Naive thymus-derived CD4-positive, alpha-beta T cell (primary cell): ENCODE data around the gene TNRC6B. TPM values are rescaled to one million over a fixed set of nuclear protein-coding genes. Genes with fewer than 3 reads are reported as not detected.

Source experiments
- ATAC-seq: fragments of 150-1000 bp; cut with Tn5 transposase; 2 replicates; pipeline ENCODE4 v1.10.0; 2021; ENCODE audit warnings: mild to moderate bottlenecking, moderate library complexity
- CTCF ChIA-PET: fragments of 350-600 bp; sonication (Branson Sonifier 250); formaldehyde crosslinking; loops from one replicate; lab custom pipeline; 2021; ENCODE audit warnings: antibody characterized with exemption; lab: Charles Lee
- POLR2A ChIA-PET: fragments of 350-600 bp; sonication (Branson Sonifier 250); formaldehyde crosslinking; loops from one replicate; lab custom pipeline; 2021; ENCODE audit warnings: antibody characterized with exemption, inconsistent platforms; lab: Charles Lee
- DNase-seq, 9 donors: peaks; one replicate each; pipeline versions ENCODE4 v3.0.0 to v3.0.0-alpha.2; 2020 to 2022; ENCODE audit warnings: mixed read lengths in 1 of 9
- H3K27ac ChIP-seq: one replicate; pipeline ENCODE4 v1.7.0; 2013; ENCODE audit warnings: mild to moderate bottlenecking, low read depth, low read length, moderate library complexity
- H3K27me3 ChIP-seq, 2 donors: one replicate each; pipeline ENCODE4 v1.7.0; 2013; ENCODE audit warnings: low read length in 2 of 2, mild to moderate bottlenecking in 2 of 2, moderate library complexity in 2 of 2; ENCODE audit not compliant: control insufficient read depth in 2 of 2, insufficient read depth in 2 of 2
- H3K36me3 ChIP-seq, 3 experiments: 1 replicate in 2 of 3; 2 replicates in 1 of 3; pipeline ENCODE4 v1.7.0; 2013; ENCODE audit warnings: low read length in 3 of 3, mild to moderate bottlenecking in 3 of 3, moderate library complexity in 1 of 3; ENCODE audit not compliant: insufficient read depth in 3 of 3, control insufficient read depth in 2 of 3
- H3K4me1 ChIP-seq, 2 donors: one replicate each; pipeline ENCODE4 v1.7.0; 2013; ENCODE audit warnings: low read length in 2 of 2, mild to moderate bottlenecking in 2 of 2, moderate library complexity in 1 of 2; ENCODE audit not compliant: control insufficient read depth in 2 of 2, insufficient read depth in 2 of 2
- H3K4me3 ChIP-seq: 2 replicates; pipeline ENCODE4 v1.7.0; 2013; ENCODE audit warnings: mild to moderate bottlenecking, low read length
- H3K9me3 ChIP-seq, 3 experiments: 1 replicate in 2 of 3; 2 replicates in 1 of 3; pipeline ENCODE4 v1.7.0; 2013; ENCODE audit warnings: low read length in 3 of 3; ENCODE audit not compliant: control insufficient read depth in 2 of 3
- H3K27ac Mint-ChIP-seq, 9 donors: one replicate each; pipeline ENCODE4 v1.8.0; 2020 to 2022; ENCODE audit warnings: mixed read lengths in 9 of 9, mild to moderate bottlenecking in 8 of 9, moderate library complexity in 5 of 9, inconsistent platforms in 2 of 9
- H3K27me3 Mint-ChIP-seq, 5 donors: one replicate each; pipeline ENCODE4 v1.8.0; 2021 to 2022; ENCODE audit warnings: mixed read lengths in 5 of 5, mild to moderate bottlenecking in 1 of 5
- H3K36me3 Mint-ChIP-seq, 5 donors: one replicate each; pipeline ENCODE4 v1.8.0; 2020 to 2022; ENCODE audit warnings: mixed read lengths in 5 of 5, mild to moderate bottlenecking in 3 of 5, inconsistent platforms in 1 of 5
- H3K4me1 Mint-ChIP-seq, 7 donors: one replicate each; pipeline ENCODE4 v1.8.0; 2020 to 2022; ENCODE audit warnings: mixed read lengths in 7 of 7, mild to moderate bottlenecking in 3 of 7, inconsistent platforms in 1 of 7
- H3K4me3 Mint-ChIP-seq, 10 donors: one replicate each; pipeline ENCODE4 v1.8.0; 2020 to 2022; ENCODE audit warnings: mild to moderate bottlenecking in 10 of 10, mixed read lengths in 10 of 10, moderate library complexity in 6 of 10, inconsistent platforms in 2 of 10
- H3K9me3 Mint-ChIP-seq, 11 donors: one replicate each; pipeline ENCODE4 v1.8.0; 2020 to 2022; ENCODE audit warnings: mixed read lengths in 11 of 11, mild to moderate bottlenecking in 4 of 11, inconsistent platforms in 1 of 11, moderate library complexity in 1 of 11
- intact Hi-C, 2 donors: fragments of 100-400 bp; cut with micrococcal nuclease; formaldehyde crosslinking; loops; one replicate each; pipeline ENCODE4 v1.15.1; 2023
- polyA plus RNA-seq, 2 donors: library from polyadenylated mRNA; unstranded; fragments of 300-500 nt; fragmentation: Illumina TruSeq; gene quantifications; one replicate each; pipeline ENCODE4 v1.2.3, GENCODE V29; 2021
- total RNA-seq, 6 experiments: library from RNA in 5 of 6; stranded (reverse) in 5 of 6; gene quantifications; 1 replicate in 5 of 6; 2 replicates in 1 of 6; pipeline ENCODE4 v1.2.3 and lab custom pipeline; 2021 to 2026

Gene TNRC6B
- total and polyA plus RNA-seq, 7 experiments from 2014 or later = 67.4 to 165 (median 136) TPM

DNA sequence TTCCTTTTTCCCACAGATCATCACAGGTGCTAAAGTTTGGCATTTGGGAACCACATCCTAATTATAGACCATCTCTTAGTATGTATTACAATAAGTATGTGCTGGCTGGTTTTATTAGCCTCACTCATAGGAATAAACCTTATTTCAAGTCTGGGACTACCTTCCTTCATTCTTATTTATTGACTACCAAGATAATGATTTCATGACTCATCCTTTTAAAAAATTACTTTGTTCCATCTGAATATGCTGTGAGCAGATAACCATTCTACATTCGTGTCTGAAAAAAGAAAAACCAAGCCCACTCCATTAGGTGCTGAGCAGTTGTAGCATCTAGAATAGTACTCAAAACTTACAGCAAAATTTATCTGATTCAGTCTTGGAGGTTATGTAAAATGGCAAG is 12.3 kb downstream of the TNRC6B start:
- Mint-ChIP-seq H3K36me3 (peaks cover 0 to 17% (median 9%) of the 10 kb centered on the region in 5 donors), H3K9me3 (peaks cover 0 to 1% (median 0%) of the 10 kb centered on the region in 11 donors), H3K4me3 (peak overlapping the region in 2 of 10 donors; percentile 32), H3K27ac (peak overlapping the region in 7 of 9 donors; percentile 45 to 79 (median 69)), H3K27me3 (no peaks in the 10 kb centered on the region), H3K4me1 (peaks cover 51 to 92% (median 88%) of the 10 kb centered on the region in 7 donors)
- no peaks in the 10 kb centered on the region for H3K9me3 ChIP-seq
- CTCF ChIA-PET = interaction anchor here (0.6 kb wide), 1 partner anchor 73 kb away, joined by 3 read pairs; no protein-coding TSS in a partner anchor
- H3K4me1 ChIP-seq = peaks cover 0 to 34% of the 10 kb centered on the region in 2 donors
- POLR2A ChIA-PET = interaction anchor here (0.7 to 1.8 kb wide), 3 partner anchors 8 to 245 kb away, joined by 3 to 4 read pairs (median 3); no protein-coding TSS in a partner anchor
- intact Hi-C loops = no loop called here
- no peak overlapping the region for H3K27ac ChIP-seq
- no peaks in the 10 kb centered on the region for H3K36me3 ChIP-seq
- no peaks in the 10 kb centered on the region for H3K27me3 ChIP-seq
- ATAC-seq = no peak
- no peak for DNase-seq
- no peak overlapping the region for H3K4me3 ChIP-seq

DNA sequence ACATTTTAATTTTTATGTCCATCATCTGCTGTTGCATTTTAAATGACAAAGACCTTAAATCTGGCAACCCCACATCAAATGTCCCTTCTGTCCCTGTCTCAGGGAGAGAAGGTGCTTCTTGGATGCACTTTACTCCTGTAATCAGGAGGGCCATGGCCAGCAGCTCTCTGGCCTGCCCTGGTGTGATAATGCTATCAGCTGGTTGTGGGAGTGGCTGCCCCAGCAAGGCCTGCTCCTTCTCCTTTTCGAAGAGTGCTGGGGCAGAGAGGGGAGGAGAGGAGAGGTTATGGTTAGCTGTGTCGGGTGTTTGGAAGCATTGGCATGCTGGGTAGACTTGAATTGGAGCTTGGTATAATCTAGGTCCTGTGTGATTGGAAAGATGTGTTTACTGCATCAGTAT is 12.8 kb downstream of the TNRC6B start:
- Mint-ChIP-seq H3K36me3 (peaks cover 0 to 17% (median 9%) of the 10 kb centered on the region in 5 donors), H3K4me3 (peak overlapping the region in 4 of 10 donors; percentile 3 to 29 (median 12)), H3K9me3 (peaks cover 0 to 1% (median 0%) of the 10 kb centered on the region in 11 donors), H3K27me3 (no peaks in the 10 kb centered on the region), H3K4me1 (peaks cover 47 to 92% (median 87%) of the 10 kb centered on the region in 7 donors), H3K27ac (peak overlapping the region in 8 of 9 donors; percentile 46 to 87 (median 66))
- Histone ChIP-seq H3K9me3 (no peaks in the 10 kb centered on the region), H3K36me3 (no peaks in the 10 kb centered on the region), H3K27ac (no peak overlapping the region), H3K27me3 (no peaks in the 10 kb centered on the region), H3K4me1 (peaks cover 0 to 29% of the 10 kb centered on the region in 2 donors), H3K4me3 (no peak overlapping the region)
- ChIA-PET POLR2A (interaction anchor here (1.8 kb wide), 1 partner anchor 162 kb away, joined by 4 read pairs; no protein-coding TSS in a partner anchor), CTCF (interaction anchor here (1.3 kb wide), 1 partner anchor 13 kb away, joined by 3 read pairs; the partner anchor contains the start of gene TNRC6B)
- ATAC-seq = no peak
- intact Hi-C loops = no loop called here
- DNase-seq = no peak

GRCh38 chr22:40193429-40194421 is 16.0 kb downstream of the TNRC6B start:
- Mint-ChIP-seq H3K27ac (peak overlapping the region; percentile 3 to 87 (median 81)), H3K4me1 (peaks cover 49 to 94% (median 84%) of the 10 kb centered on the region in 7 donors), H3K9me3 (peaks cover 0 to 1% (median 0%) of the 10 kb centered on the region in 11 donors), H3K27me3 (no peaks in the 10 kb centered on the region), H3K36me3 (peaks cover 0 to 19% (median 2%) of the 10 kb centered on the region in 5 donors), H3K4me3 (peak overlapping the region in 9 of 10 donors; percentile 21 to 66 (median 46))
- ChIA-PET CTCF (interaction anchor here (0.5 to 2.2 kb wide), 9 partner anchors 9 to 154 kb away, joined by 3 to 9 read pairs (median 4); no protein-coding TSS in a partner anchor), POLR2A (interaction anchor here (0.6 to 2.3 kb wide), 9 partner anchors 9 to 150 kb away, joined by 3 to 11 read pairs (median 4); partner anchors contain the start of gene TNRC6B)
- Histone ChIP-seq H3K27me3 (no peaks in the 10 kb centered on the region), H3K9me3 (no peaks in the 10 kb centered on the region), H3K36me3 (no peaks in the 10 kb centered on the region), H3K27ac (no peak overlapping the region), H3K4me3 (no peak overlapping the region), H3K4me1 (peaks cover 7 to 38% of the 10 kb centered on the region in 2 donors)
- intact Hi-C loops = no loop called here
- peak in 1 of 9 donors; percentile 25 for DNase-seq
- peak; percentile 31 for ATAC-seq

DNA sequence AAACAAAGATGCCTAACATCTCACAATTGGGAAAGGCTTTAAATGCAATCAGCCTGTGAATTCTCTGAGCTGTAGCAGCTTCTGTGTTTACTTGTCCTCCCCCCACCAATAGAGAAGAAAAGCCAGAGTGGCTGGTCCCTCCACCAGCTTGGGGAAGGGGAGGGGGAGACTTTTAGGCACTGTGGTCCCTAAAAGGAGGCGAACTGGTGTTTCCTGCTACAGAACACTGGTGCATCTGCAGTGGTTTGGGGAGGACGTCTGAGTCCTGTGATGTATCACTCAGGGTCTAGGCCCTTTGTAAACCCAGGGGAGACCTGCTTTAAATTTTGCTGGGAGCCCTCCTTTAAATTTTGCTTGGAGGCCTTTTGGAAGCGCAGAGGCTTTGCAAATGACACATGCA is 16.9 kb downstream of the TNRC6B start:
- peaks cover 53 to 94% (median 84%) of the 10 kb centered on the region in 7 donors for H3K4me1 Mint-ChIP-seq
- POLR2A ChIA-PET = interaction anchor here (1.0 to 2.3 kb wide), 6 partner anchors 8 to 150 kb away, joined by 3 to 11 read pairs (median 5); partner anchors contain the start of gene TNRC6B
- CTCF ChIA-PET = interaction anchor here (0.7 to 1.8 kb wide), 3 partner anchors 8 to 133 kb away, joined by 4 to 6 read pairs (median 4); no protein-coding TSS in a partner anchor

DNA sequence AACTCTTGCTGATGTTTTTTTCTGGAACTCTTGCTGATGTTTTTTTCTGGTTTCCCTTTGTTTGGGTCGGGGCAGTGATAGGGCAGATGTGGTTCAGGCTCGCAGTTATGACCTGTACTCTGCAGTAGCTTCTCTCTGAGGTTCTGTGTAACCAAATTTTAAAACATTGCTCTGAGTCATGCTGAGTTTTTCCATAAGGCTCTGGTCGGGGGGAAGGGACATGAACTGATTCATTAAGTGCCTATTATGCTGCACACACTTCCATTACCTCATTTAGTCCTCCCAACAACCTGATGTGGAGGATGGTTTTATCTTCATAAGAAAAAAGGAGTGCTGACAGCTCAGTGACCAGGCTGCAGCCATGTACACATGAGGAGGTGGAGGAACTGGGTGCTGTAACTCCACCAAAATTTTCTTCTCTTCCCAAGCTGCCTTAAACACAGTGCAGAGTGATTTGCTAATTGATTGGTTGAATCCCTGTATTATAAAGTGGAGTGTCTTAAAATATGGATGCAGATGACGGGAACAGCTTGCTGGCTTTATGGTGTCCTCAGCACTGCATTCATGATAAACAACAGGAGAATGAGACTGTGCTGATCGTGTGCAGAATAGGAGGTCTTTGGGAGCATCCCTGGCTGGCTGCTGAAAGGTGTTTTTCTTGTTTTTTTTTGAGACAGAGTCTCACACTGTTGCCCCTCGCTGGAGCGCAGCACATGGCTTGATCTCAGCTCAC is 19.1 kb downstream of the TNRC6B start:
- no peaks in the 10 kb centered on the region for H3K9me3 ChIP-seq
- Mint-ChIP-seq H3K36me3 (peaks cover 0 to 13% (median 0%) of the 10 kb centered on the region in 5 donors), H3K4me3 (peak overlapping the region in 5 of 10 donors; percentile 1 to 42 (median 12)), H3K27me3 (no peaks in the 10 kb centered on the region), H3K27ac (peak overlapping the region; percentile 25 to 86 (median 76)), H3K4me1 (peaks cover 53 to 96% (median 80%) of the 10 kb centered on the region in 7 donors), H3K9me3 (no peaks in the 10 kb centered on the region)
- ChIA-PET POLR2A (interaction anchor here (0.7 to 1.0 kb wide), 3 partner anchors 13 to 85 kb away, joined by 3 read pairs; no protein-coding TSS in a partner anchor), CTCF (interaction anchor here (1.5 kb wide), 1 partner anchor 172 kb away, joined by 3 read pairs; no protein-coding TSS in a partner anchor)
- peak in 1 of 9 donors; percentile 44 for DNase-seq
- no peak for ATAC-seq
- H3K36me3 ChIP-seq = no peaks in the 10 kb centered on the region
- intact Hi-C loops = no loop called here
- no peak overlapping the region for H3K4me3 ChIP-seq
- no peaks in the 10 kb centered on the region for H3K27me3 ChIP-seq
- no peak overlapping the region for H3K27ac ChIP-seq
- peaks cover 7 to 49% of the 10 kb centered on the region in 2 donors for H3K4me1 ChIP-seq

More for the DNA sequence above, 16.9 kb downstream of the TNRC6B start:
- Histone ChIP-seq H3K9me3 (no peaks in the 10 kb centered on the region), H3K36me3 (no peaks in the 10 kb centered on the region), H3K27ac (no peak overlapping the region), H3K27me3 (no peaks in the 10 kb centered on the region), H3K4me1 (peaks cover 7 to 44% of the 10 kb centered on the region in 2 donors), H3K4me3 (no peak overlapping the region)
- Mint-ChIP-seq H3K36me3 (peaks cover 0 to 23% (median 2%) of the 10 kb centered on the region in 5 donors), H3K4me3 (peak overlapping the region in 6 of 10 donors; percentile 12 to 69 (median 42)), H3K27me3 (no peaks in the 10 kb centered on the region), H3K27ac (peak overlapping the region in 8 of 9 donors; percentile 29 to 89 (median 81)), H3K9me3 (peaks cover 0 to 1% (median 0%) of the 10 kb centered on the region in 11 donors)
- ATAC-seq (no peak), DNase-seq (no peak)
- intact Hi-C loops = no loop called here
